GM23338 (cell line): ENCODE data around the gene ZSCAN5B. TPM values are rescaled to one million over a fixed set of nuclear protein-coding genes. Genes with fewer than 3 reads are reported as not detected.

ENCODE experiments used
- ATAC-seq: fragments of 200-7000 bp; cut with Tn5 transposase; 3 replicates; pipeline ENCODE4 v1.9.1; 2020
- DNase-seq: peaks from one replicate; pipeline ENCODE4 v3.0.0-alpha.2; 2015; ENCODE audit warnings: low spot score
- H2AFZ ChIP-seq: fragments of 200-600 bp; sonication (generic); 2 replicates; pipeline ENCODE4 v1.8.0; 2016; ENCODE audit warnings: antibody characterized with exemption, mild to moderate bottlenecking, moderate library complexity
- H3F3A ChIP-seq: fragments of 200-600 bp; sonication (generic); replicated peaks from 2 replicates; pipeline ENCODE4 v1.8.0; 2017; ENCODE audit warnings: antibody characterized with exemption, mixed run types, low read depth
- H3K27ac ChIP-seq: fragments of 200-600 bp; sonication (generic); 2 replicates; pipeline ENCODE4 v1.6.1; 2016; ENCODE audit warnings: low read depth
- H3K27me3 ChIP-seq: fragments of 200-600 bp; sonication (generic); 2 replicates; pipeline ENCODE4 v1.8.0; 2016; ENCODE audit warnings: mild to moderate bottlenecking, mixed run types, moderate library complexity; ENCODE audit not compliant: insufficient read depth
- H3K36me3 ChIP-seq: fragments of 200-600 bp; sonication (generic); 2 replicates; pipeline ENCODE4 v1.8.0; 2016; ENCODE audit warnings: mild to moderate bottlenecking; ENCODE audit not compliant: insufficient read depth
- H3K4me1 ChIP-seq: fragments of 200-600 bp; sonication (generic); 2 replicates; pipeline ENCODE4 v1.8.0; 2016; ENCODE audit warnings: mild to moderate bottlenecking, moderate library complexity; ENCODE audit not compliant: insufficient read depth
- H3K4me2 ChIP-seq: fragments of 200-600 bp; sonication (generic); 2 replicates; pipeline ENCODE4 v1.7.1; 2017; ENCODE audit warnings: mixed run types
- H3K4me3 ChIP-seq: fragments of 200-600 bp; sonication (generic); 2 replicates; pipeline ENCODE4 v1.6.1; 2016; ENCODE audit warnings: mixed run types
- H3K79me2 ChIP-seq: fragments of 200-600 bp; sonication (generic); replicated peaks from 2 replicates; pipeline ENCODE4 v1.8.0; 2017; ENCODE audit warnings: mild to moderate bottlenecking; ENCODE audit not compliant: insufficient read depth
- H3K9me2 ChIP-seq: fragments of 200-600 bp; sonication (generic); 2 replicates; pipeline ENCODE4 v1.8.0; 2017; ENCODE audit not compliant: insufficient read depth
- H4K20me1 ChIP-seq: fragments of 200-600 bp; sonication (generic); replicated peaks from 2 replicates; pipeline ENCODE4 v1.8.0; 2017; ENCODE audit warnings: mild to moderate bottlenecking; ENCODE audit not compliant: insufficient read depth
- H3K27ac Mint-ChIP-seq: 2 replicates; pipeline ENCODE4 v1.8.0; 2020; ENCODE audit warnings: inconsistent platforms, mild to moderate bottlenecking, moderate library complexity, mixed read lengths
- H3K27me3 Mint-ChIP-seq: 3 replicates; pipeline ENCODE4 v1.8.0; 2022; ENCODE audit warnings: low read depth, mild to moderate bottlenecking, moderate library complexity, mixed read lengths, inconsistent platforms; ENCODE audit not compliant: insufficient read depth, poor library complexity
- H3K36me3 Mint-ChIP-seq: 3 replicates; pipeline ENCODE4 v1.8.0; 2021; ENCODE audit warnings: low read depth, mild to moderate bottlenecking, inconsistent platforms, moderate library complexity, mixed read lengths
- H3K4me1 Mint-ChIP-seq: 3 replicates; pipeline ENCODE4 v1.8.0; 2020; ENCODE audit warnings: mild to moderate bottlenecking, inconsistent platforms, mixed read lengths
- H3K4me3 Mint-ChIP-seq: 3 replicates; pipeline ENCODE4 v1.8.0; 2021; ENCODE audit warnings: moderate library complexity, mild to moderate bottlenecking, inconsistent platforms, mixed read lengths
- H3K9me3 Mint-ChIP-seq: 3 replicates; pipeline ENCODE4 v1.8.0; 2020; ENCODE audit warnings: moderate library complexity, mild to moderate bottlenecking, inconsistent platforms, mixed read lengths
- ETS1 ChIP-seq: IDR thresholded peaks from 2 replicates; pipeline ENCODE4 v1.6.1; 2016; ENCODE audit warnings: antibody characterized with exemption
- EZH2 ChIP-seq: fragments of 200-600 bp; sonication (generic); IDR thresholded peaks from one replicate; pipeline ENCODE4 v1.8.0; 2017; ENCODE audit warnings: antibody characterized with exemption, mild to moderate bottlenecking, low read depth; ENCODE audit not compliant: unreplicated experiment
- ZNF114 ChIP-seq: fragments of 250-450 bp; sonication (Bioruptor Pico); IDR thresholded peaks from 2 replicates; pipeline ENCODE4 v1.5.0; 2020; ENCODE audit warnings: mild to moderate bottlenecking, moderate library complexity
- ZNF462 ChIP-seq: fragments of 250-450 bp; sonication (Bioruptor Pico); IDR thresholded peaks from 2 replicates; pipeline ENCODE4 v1.5.0; 2020; ENCODE audit warnings: mild to moderate bottlenecking, moderate library complexity
- polyA plus RNA-seq: library from polyadenylated mRNA; unstranded; fragments of >200 nt; fragmentation: Nextera tagmentation; extraction: Ambion mirVana; gene quantifications from 2 replicates; pipeline ENCODE4 v1.2.1, GENCODE V29; 2016
- total RNA-seq: library from RNA; depleted of rRNA; stranded (reverse); fragments of >200 nt; shearing (Covaris generic); gene quantifications from 2 replicates; pipeline ENCODE4 v1.2.3, GENCODE V29; 2014

ZSCAN5B gene
- total and polyA plus RNA-seq, 2 experiments from 2014 or later: 0.10 TPM; not detected in 1

- no peak for TF ChIP-seq ZNF462
Observed at GRCh38 chr19:56159622-56160271, 37.8 kb downstream of the ZSCAN5B start (continued).

GRCh38 chr19:56159009-56159559, 38.5 kb downstream of the ZSCAN5B start:
- Mint-ChIP-seq H3K4me1 (no peaks in the 10 kb centered on the region; the same call in 2 of the 3 replicates), H3K9me3 (no peaks in the 10 kb centered on the region; the same call in 2 of the 3 replicates), H3K4me3 (no peak overlapping the region), H3K36me3 (peaks cover 25% of the 10 kb centered on the region), H3K27me3 (peaks cover 1% of the 10 kb centered on the region), H3K27ac (no peak overlapping the region)
- Histone ChIP-seq H3K79me2 (no peaks in the 10 kb centered on the region), H2AFZ (no peak overlapping the region), H3K4me2 (no peak overlapping the region), H3K36me3 (no peaks in the 10 kb centered on the region), H3K4me1 (no peaks in the 10 kb centered on the region), H3K9me2 (no peaks in the 10 kb centered on the region), H3K27me3 (no peaks in the 10 kb centered on the region), H3F3A (no peaks in the 10 kb centered on the region), H4K20me1 (0 out of 2 replicates have a peak, but pooled peaks cover 6% of the 10 kb centered on the region), H3K4me3 (no peak overlapping the region), H3K27ac (no peak overlapping the region)
- DNase-seq (no peak), ATAC-seq (no peak)
- TF ChIP-seq ETS1 (no peak), ZNF114 (no peak), EZH2 (no peak), ZNF462 (no peak)
